GM12873 (cell line): ENCODE results near the gene GLRA1.

Experiments
- TF ChIP-seq, protein P1 (sequence below): IDR thresholded peaks from 2 replicates; pipeline ENCODE4 v1.5.1; 2012; ENCODE audit warnings: low read depth, mild to moderate bottlenecking, moderate library complexity, low read length, control low read depth; ENCODE audit not compliant: insufficient read depth; ENCODE audit errors: missing control alignments

The GLRA1 gene

DNA sequence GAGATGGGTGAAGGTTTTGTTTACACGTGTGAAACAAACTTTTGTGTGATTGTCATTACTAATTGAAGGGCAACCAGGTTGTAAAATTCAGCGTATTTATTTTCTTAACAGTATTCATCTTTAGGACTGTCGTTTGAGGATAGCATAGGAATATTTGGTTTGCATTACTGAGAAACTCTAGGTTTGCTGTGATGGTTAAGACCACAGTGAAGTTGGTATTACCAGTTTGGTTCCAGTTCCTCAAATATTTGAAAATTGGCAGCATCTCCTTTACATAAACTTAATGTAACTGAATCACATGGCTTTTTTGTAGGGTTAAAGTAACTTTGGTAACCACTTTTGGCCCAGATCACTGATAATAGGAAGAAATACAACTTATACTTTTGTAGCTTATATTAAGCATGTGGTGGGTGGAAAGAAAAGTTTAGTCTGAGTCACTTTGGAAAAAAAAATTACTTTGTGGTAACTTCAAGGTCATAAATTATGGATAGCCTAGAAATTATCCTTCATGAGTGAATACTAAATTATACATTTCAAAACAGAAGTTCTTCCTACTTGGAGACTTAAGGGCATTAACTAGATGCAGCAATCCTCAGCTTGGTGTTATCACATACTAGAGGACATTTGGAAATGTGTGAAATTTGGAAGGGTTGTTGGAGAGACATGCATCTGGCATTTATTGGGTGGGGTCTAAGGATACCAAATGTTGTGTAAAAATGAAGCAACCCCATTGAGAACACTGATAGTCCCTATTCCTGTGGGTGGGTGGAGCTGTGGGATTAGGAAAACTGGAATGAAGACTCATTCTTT is 119.0 kb downstream of the GLRA1 start:
- TF ChIP-seq, protein P1, sequence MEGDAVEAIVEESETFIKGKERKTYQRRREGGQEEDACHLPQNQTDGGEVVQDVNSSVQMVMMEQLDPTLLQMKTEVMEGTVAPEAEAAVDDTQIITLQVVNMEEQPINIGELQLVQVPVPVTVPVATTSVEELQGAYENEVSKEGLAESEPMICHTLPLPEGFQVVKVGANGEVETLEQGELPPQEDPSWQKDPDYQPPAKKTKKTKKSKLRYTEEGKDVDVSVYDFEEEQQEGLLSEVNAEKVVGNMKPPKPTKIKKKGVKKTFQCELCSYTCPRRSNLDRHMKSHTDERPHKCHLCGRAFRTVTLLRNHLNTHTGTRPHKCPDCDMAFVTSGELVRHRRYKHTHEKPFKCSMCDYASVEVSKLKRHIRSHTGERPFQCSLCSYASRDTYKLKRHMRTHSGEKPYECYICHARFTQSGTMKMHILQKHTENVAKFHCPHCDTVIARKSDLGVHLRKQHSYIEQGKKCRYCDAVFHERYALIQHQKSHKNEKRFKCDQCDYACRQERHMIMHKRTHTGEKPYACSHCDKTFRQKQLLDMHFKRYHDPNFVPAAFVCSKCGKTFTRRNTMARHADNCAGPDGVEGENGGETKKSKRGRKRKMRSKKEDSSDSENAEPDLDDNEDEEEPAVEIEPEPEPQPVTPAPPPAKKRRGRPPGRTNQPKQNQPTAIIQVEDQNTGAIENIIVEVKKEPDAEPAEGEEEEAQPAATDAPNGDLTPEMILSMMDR = no peak

DNA sequence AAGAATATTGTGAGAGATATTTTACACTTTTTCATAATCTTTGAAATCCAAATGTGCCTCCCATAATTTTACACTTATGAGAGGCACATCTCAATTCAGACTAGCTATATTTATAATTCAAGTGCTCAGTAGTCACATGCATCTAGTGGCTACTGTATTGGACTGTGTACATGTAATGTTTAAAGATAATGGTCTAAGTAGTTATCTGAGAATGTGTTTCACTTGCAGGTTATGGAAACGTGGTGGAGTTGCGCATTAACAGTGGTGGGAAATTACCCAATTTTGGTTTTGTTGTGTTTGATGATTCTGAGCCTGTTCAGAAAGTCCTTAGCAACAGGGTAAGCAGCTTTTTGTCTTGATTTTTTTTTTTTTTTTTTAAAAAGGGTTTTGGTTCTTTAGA is 124.1 kb downstream of the GLRA1 start:
- TF ChIP-seq, protein P1 = no peak

DNA sequence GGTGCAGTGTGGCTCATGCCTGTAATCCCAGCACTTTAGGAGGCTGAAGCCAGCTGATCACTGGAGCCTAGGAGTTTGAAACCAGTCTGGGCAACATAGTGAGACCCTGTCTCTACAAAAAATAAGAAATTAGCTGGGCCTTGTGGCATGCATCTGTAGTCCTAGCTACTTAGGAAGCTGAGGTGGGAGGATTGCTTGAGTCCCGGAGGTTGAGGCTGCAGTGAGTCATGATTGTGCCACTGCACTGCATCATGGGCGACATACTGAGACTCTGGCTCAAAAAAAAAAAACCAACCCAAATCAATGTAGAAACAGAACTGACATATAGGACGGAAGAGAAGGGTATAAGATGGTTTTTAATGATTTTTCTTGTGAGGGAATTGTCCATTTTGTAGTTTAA is 125.2 kb downstream of the GLRA1 start:
- TF ChIP-seq, protein P1 = no peak

DNA sequence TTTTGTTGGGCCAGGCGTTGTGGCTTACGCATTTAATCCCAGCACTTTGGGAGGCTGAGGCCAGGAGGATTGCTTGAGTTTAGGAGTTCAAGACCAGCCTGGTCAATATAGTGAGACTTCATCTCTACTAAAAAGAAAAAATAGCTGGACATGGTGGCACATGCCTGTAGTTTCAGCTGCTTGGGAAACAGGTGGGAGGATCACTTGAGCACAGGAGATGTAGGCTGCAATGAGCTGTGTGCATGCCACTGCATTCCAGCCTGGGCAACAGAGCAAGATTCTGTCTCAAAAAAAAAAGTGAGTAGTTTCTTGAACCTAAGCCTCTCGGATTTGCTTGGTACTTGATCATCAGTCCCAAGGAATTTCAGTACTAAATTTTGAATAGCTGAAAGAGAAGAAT is 126.0 kb downstream of the GLRA1 start:
- TF ChIP-seq, protein P1 = no peak

DNA sequence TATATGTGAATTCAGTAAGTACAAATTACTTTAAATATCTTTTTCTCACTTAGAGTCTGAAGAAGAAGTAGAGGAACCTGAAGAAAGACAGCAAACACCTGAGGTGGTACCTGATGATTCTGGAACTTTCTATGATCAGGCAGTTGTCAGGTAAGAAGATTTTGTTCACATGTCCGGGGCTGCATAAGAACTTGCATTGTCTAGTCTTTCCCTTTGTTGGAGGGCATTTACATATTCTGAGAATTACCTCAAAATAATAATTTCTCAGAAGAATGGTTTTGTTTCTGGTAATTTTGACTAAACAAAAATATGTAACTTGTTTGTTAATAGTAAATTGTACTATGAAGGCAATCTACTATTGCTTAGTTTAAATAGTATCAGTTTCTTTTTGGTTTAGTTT is 129.2 kb downstream of the GLRA1 start:
- TF ChIP-seq, protein P1 = no peak

DNA sequence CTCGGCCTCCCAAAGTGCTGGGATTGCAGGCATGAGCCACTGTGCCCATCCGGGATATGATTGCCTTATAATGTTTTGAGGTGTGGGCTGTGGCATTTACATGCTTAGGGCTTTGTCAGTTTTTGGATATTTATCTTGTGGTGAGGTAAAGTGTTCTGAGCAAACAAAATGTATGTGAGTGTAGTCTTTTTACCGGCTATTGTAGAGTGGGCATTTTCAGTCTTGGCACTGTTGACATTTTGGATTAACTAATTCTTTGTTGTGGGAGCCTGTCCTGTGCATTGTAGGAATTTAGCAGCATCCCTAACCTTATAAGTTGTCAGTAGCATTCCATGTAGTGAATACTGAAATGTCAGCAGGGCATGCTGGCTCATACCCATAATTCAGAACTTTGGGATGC is 131.3 kb downstream of the GLRA1 start:
- TF ChIP-seq, protein P1 = no peak

DNA sequence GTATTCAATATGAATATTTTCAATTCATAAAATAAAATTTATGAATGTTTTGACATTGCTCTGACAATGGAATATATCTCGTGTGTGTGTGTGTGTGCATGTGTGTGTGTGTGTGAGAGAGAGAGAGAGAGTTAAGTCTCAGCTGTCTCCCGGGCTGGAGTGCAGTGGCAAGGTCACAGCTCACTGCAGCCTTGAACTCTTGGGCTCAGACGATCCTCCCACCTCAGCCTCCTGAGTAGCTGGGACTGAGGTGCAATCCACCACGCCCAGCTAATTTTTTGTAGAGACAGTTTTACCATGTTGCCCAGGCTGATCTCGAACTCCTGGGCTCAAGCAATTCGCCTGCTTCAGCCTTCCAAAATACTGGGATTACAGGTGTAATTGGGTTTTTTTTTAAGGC is 136.8 kb downstream of the GLRA1 start:
- TF ChIP-seq, protein P1 = no peak
